Nephron (organoid): Measurements from ENCODE around the gene CAMKMT.
A peak's percentile ranks its signal among the peaks of the same experiment; 100 is the strongest.

Source experiments
- H3K27ac Mint-ChIP-seq, 3 experiments: 2 replicates each; pipeline ENCODE4 v1.8.0; 2020; ENCODE audit warnings: mixed read lengths in 3 of 3, mild to moderate bottlenecking in 2 of 3, moderate library complexity in 1 of 3
- H3K27me3 Mint-ChIP-seq: 2 replicates; pipeline ENCODE4 v1.8.0; 2021; ENCODE audit warnings: low read depth, mild to moderate bottlenecking, moderate library complexity, mixed read lengths
- H3K36me3 Mint-ChIP-seq: 2 replicates; pipeline ENCODE4 v1.8.0; 2020; ENCODE audit warnings: low read depth, mixed read lengths
- H3K4me1 Mint-ChIP-seq: 2 replicates; pipeline ENCODE4 v1.8.0; 2020; ENCODE audit warnings: mixed read lengths
- H3K4me3 Mint-ChIP-seq, 3 experiments: 2 replicates each; pipeline ENCODE4 v1.8.0; 2020; ENCODE audit warnings: mild to moderate bottlenecking in 3 of 3, mixed read lengths in 3 of 3, moderate library complexity in 2 of 3
- H3K9me3 Mint-ChIP-seq: 2 replicates; pipeline ENCODE4 v1.8.0; 2020; ENCODE audit warnings: mixed read lengths
- CTCF ChIP-seq, 3 experiments: fragments of 200-600 bp; sonication (generic); IDR thresholded peaks; one replicate each; pipeline ENCODE4 v1.5.0; 2021; ENCODE audit warnings: antibody characterized with exemption in 3 of 3; ENCODE audit not compliant: unreplicated experiment in 3 of 3

Gene CAMKMT

GRCh38 chr2:44555700-44556099 lies 194.0 kb downstream of the CAMKMT start:
- Mint-ChIP-seq H3K9me3 (no peaks in the 10 kb centered on the region), H3K36me3 (no peaks in the 10 kb centered on the region), H3K4me3 (no peak overlapping the region), H3K27me3 (no peaks in the 10 kb centered on the region), H3K27ac (no peak overlapping the region), H3K4me1 (no peaks in the 10 kb centered on the region)
- no peak for TF ChIP-seq CTCF (IDR thresholded peaks at IDR 0.05; ENCODE audit: unreplicated experiment in 3 of 3)

GRCh38 chr2:44559108-44559507 lies 197.4 kb downstream of the CAMKMT start:
- Mint-ChIP-seq H3K36me3 (no peaks in the 10 kb centered on the region), H3K27me3 (no peaks in the 10 kb centered on the region), H3K4me1 (no peaks in the 10 kb centered on the region), H3K4me3 (no peak overlapping the region), H3K27ac (no peak overlapping the region), H3K9me3 (no peaks in the 10 kb centered on the region)
- no peak for TF ChIP-seq CTCF (IDR thresholded peaks at IDR 0.05; ENCODE audit: unreplicated experiment in 3 of 3)

- Mint-ChIP-seq H3K36me3 (no peaks in the 10 kb centered on the region), H3K27ac (no peak overlapping the region), H3K9me3 (no peaks in the 10 kb centered on the region), H3K4me1 (no peaks in the 10 kb centered on the region), H3K27me3 (no peaks in the 10 kb centered on the region), H3K4me3 (no peak overlapping the region)
- peak in 1 of 3 experiments; percentile 14 for TF ChIP-seq CTCF (IDR thresholded peaks at IDR 0.05; ENCODE audit: unreplicated experiment in 3 of 3)
Measured at GRCh38 chr2:44560352-44560751, 198.6 kb downstream of the CAMKMT start.

- TF ChIP-seq CTCF (IDR thresholded peaks at IDR 0.05; ENCODE audit: unreplicated experiment in 3 of 3), result no peak
- no peaks in the 10 kb centered on the region for H3K27me3 Mint-ChIP-seq
- no peaks in the 10 kb centered on the region for H3K9me3 Mint-ChIP-seq
- H3K27ac Mint-ChIP-seq, result no peak overlapping the region
- H3K36me3 Mint-ChIP-seq, result no peaks in the 10 kb centered on the region
- H3K4me3 Mint-ChIP-seq, result no peak overlapping the region
- H3K4me1 Mint-ChIP-seq, result peaks cover 3% of the 10 kb centered on the region
Measured at GRCh38 chr2:44560941-44561340, 199.2 kb downstream of the CAMKMT start.

GRCh38 chr2:44562737-44563136 lies 201.0 kb downstream of the CAMKMT start:
- H3K27me3 Mint-ChIP-seq, result no peaks in the 10 kb centered on the region

More at GRCh38 chr2:44562737-44563136, 201.0 kb downstream of the CAMKMT start:
- Mint-ChIP-seq H3K27ac (no peak overlapping the region), H3K9me3 (no peaks in the 10 kb centered on the region), H3K4me1 (peaks cover 5% of the 10 kb centered on the region), H3K4me3 (no peak overlapping the region), H3K36me3 (no peaks in the 10 kb centered on the region)
- no peak for TF ChIP-seq CTCF (IDR thresholded peaks at IDR 0.05; ENCODE audit: unreplicated experiment in 3 of 3)
